ENCODE data around the gene PLEKHM2.
A peak's percentile ranks its signal among the peaks of the same experiment; 100 is the strongest.

Gene PLEKHM2

DNA sequence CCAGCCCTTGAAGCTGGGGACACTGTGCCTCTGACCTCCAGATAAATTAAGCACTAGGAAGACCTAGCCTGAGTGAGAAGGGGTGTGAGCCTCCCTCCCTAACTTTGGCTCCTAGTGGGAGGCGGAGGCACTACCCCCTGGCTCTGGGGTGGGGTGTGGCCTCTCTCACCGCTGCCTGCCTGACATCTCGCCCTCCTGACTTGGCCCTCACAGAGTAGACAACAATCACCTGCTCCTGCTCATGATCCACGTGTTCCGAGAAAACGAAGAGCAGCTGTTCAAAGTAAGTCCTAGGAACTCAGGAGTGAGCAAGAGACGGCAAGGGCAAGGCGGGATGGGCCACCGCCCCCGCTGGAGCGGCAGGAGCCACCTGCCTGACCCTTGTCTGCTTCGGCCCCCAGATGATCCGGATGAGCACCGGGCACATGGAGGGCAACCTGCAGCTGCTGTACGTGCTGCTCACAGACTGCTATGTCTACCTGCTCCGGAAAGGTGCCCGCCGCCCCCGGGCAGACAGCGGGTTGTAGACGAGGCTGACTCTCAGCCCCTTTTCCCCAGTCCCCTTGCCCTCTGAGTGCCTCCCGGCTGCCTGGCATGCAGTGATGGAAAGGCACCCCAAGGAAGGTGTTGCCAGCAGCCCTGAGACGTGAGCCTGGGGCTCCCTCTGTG, 43.9 kb downstream of the PLEKHM2 start:
- no peak overlapping the region for H2AFZ ChIP-seq (ENCODE audit: low read length)
- no peak overlapping the region for H4K8ac ChIP-seq (ENCODE audit: low read depth, low read length)
- no peak overlapping the region for H2BK120ac ChIP-seq (ENCODE audit: low read depth, low read length)
- no peak overlapping the region for H2AK5ac ChIP-seq (ENCODE audit: low read depth, low read length)
- no peaks in the 10 kb centered on the region for H3K27me3 ChIP-seq (ENCODE audit: control insufficient read depth in 3 of 3, insufficient read depth in 3 of 3, low read depth in 1 of 3, low read length in 3 of 3)
- H3K36me3 ChIP-seq (replicated peaks in 1 of 2; ENCODE audit: control insufficient read depth in 2 of 2, insufficient read depth in 2 of 2, low read length in 2 of 2): peaks cover 61 to 89% of the 10 kb centered on the region in 2 donors
- no peak overlapping the region for H3K27ac ChIP-seq (replicated peaks; ENCODE audit: low read length)
- H3K9ac ChIP-seq (ENCODE audit: low read depth, low read length, poor library complexity): no peak overlapping the region
- H3K9me3 ChIP-seq (replicated peaks in 1 of 2; ENCODE audit: control insufficient read depth in 2 of 2, insufficient read depth in 1 of 2, low read depth in 1 of 2, low read length in 2 of 2): no peaks in the 10 kb centered on the region
- H2BK15ac ChIP-seq (ENCODE audit: low read length): no peak overlapping the region
- no peak overlapping the region for H3K14ac ChIP-seq (ENCODE audit: low read length)
- WGBS, 2 donors (ENCODE audit: extremely low coverage in 2 of 2, insufficient read length in 2 of 2, insufficient replicate concordance in 1 of 2): no CpG with 5 or more reads among the region's 23 CpGs
- H3K4me1 ChIP-seq (ENCODE audit: control insufficient read depth in 2 of 2, insufficient read depth in 1 of 2, low read depth in 1 of 2, low read length in 2 of 2): no peaks in the 10 kb centered on the region
- H3K4me2 ChIP-seq (ENCODE audit: insufficient read depth, low read length, poor library complexity, severe bottlenecking): no peak overlapping the region
- H3K18ac ChIP-seq (ENCODE audit: low read length): no peak overlapping the region
- no peak overlapping the region for H3K4me3 ChIP-seq (ENCODE audit: low read length in 2 of 2)
- H2BK12ac ChIP-seq (ENCODE audit: low read length): no peak overlapping the region
- H3K4ac ChIP-seq (ENCODE audit: low read length): no peak overlapping the region
- H4K91ac ChIP-seq (ENCODE audit: low read depth, low read length, poor library complexity): no peak overlapping the region
- no peak overlapping the region for H3K23ac ChIP-seq (ENCODE audit: low read depth, low read length, poor library complexity)
- DNase-seq (ENCODE audit: low spot score): no peak
- peaks cover 2% of the 10 kb centered on the region for H3K79me1 ChIP-seq (ENCODE audit: low read depth, low read length)
- H2BK5ac ChIP-seq (ENCODE audit: low read length): peak overlapping the region; percentile 68

DNA sequence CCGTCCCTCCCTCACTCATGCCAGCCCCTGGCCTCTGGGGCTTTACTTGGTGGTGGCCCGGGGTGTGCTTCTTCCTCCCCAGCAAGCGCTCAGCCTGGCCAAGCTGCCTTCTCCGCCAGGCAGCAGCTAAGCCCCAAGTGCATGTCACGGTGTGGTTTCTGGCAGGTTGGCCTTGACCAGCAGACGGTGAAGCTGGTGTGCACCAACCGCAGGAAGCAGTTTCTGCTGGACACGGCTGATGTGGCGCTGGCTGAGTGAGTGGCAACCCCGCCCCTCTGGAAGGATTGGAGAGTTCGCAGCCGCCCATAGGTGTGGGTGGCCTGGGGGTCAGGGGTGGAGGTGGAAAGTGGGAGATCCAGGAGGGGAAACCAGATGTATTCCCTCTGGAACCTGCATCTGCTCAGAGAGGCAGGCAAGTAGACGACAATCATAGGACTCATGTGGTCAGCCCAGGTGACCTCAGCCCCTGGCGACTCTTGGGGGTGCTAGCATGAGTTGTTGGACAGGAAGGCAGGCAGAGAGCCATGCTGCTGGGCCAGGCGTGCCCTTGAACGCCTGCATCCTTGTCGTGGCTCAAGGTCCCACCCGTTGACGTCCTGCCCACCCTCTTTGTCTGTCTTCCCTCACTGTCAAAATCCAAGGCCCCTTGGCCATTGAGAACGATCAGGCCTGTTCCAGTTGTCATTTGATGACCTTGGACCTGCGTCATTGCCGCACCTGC, 45.0 kb downstream of the PLEKHM2 start:
- Histone ChIP-seq H4K8ac (ENCODE audit: low read depth, low read length) (no peak overlapping the region), H2BK15ac (ENCODE audit: low read length) (no peak overlapping the region), H3K27ac (replicated peaks; ENCODE audit: low read length) (no peak overlapping the region), H3K79me1 (ENCODE audit: low read depth, low read length) (peaks cover 3% of the 10 kb centered on the region), H3K36me3 (replicated peaks in 1 of 2; ENCODE audit: control insufficient read depth in 2 of 2, insufficient read depth in 2 of 2, low read length in 2 of 2) (peaks cover 69 to 94% of the 10 kb centered on the region in 2 donors), H3K9ac (ENCODE audit: low read depth, low read length, poor library complexity) (peak overlapping the region; percentile 80), H3K18ac (ENCODE audit: low read length) (no peak overlapping the region), H3K9me3 (replicated peaks in 1 of 2; ENCODE audit: control insufficient read depth in 2 of 2, insufficient read depth in 1 of 2, low read depth in 1 of 2, low read length in 2 of 2) (no peaks in the 10 kb centered on the region), H3K4me3 (ENCODE audit: low read length in 2 of 2) (peak overlapping the region in 1 of 2 donors; percentile 5), H2AK5ac (ENCODE audit: low read depth, low read length) (no peak overlapping the region), H3K4me1 (ENCODE audit: control insufficient read depth in 2 of 2, insufficient read depth in 1 of 2, low read depth in 1 of 2, low read length in 2 of 2) (no peaks in the 10 kb centered on the region), H4K91ac (ENCODE audit: low read depth, low read length, poor library complexity) (no peak overlapping the region), H2BK12ac (ENCODE audit: low read length) (no peak overlapping the region), H2BK5ac (ENCODE audit: low read length) (peak overlapping the region; percentile 68), H3K14ac (ENCODE audit: low read length) (no peak overlapping the region), H3K4ac (ENCODE audit: low read length) (no peak overlapping the region), H2AFZ (ENCODE audit: low read length) (no peak overlapping the region), H2BK120ac (ENCODE audit: low read depth, low read length) (no peak overlapping the region), H3K27me3 (ENCODE audit: control insufficient read depth in 3 of 3, insufficient read depth in 3 of 3, low read depth in 1 of 3, low read length in 3 of 3) (no peaks in the 10 kb centered on the region), H3K4me2 (ENCODE audit: insufficient read depth, low read length, poor library complexity, severe bottlenecking) (no peak overlapping the region), H3K23ac (ENCODE audit: low read depth, low read length, poor library complexity) (no peak overlapping the region)
- DNase-seq (ENCODE audit: low spot score): no peak
- no CpG with 5 or more reads among the region's 22 CpGs for WGBS, 2 donors (ENCODE audit: extremely low coverage in 2 of 2, insufficient read length in 2 of 2, insufficient replicate concordance in 1 of 2)

DNA sequence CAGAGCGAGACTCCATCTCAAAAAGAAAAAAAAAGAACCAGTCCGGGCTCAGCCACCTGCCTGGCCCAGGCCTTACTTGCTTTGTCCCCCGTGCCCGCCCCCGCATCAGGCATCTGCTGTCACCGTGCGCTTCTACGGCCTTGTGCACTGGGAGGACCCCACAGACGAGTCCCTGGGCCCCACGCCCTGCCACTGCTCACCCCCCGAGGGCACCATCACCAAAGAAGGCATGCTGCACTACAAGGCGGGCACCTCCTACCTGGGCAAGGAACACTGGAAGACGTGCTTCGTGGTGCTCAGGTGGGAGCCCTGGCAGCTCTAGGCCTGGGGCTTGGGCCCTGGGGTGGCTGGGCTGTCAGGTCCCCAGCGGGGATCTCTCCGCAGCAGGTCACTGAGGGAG, 46.3 kb downstream of the PLEKHM2 start:
- no CpG with 5 or more reads among the region's 16 CpGs for WGBS, 2 donors (ENCODE audit: extremely low coverage in 2 of 2, insufficient read length in 2 of 2, insufficient replicate concordance in 1 of 2)
- Histone ChIP-seq H3K4ac (ENCODE audit: low read length) (no peak overlapping the region), H3K4me3 (ENCODE audit: low read length in 2 of 2) (no peak overlapping the region), H3K18ac (ENCODE audit: low read length) (no peak overlapping the region), H3K27me3 (ENCODE audit: control insufficient read depth in 3 of 3, insufficient read depth in 3 of 3, low read depth in 1 of 3, low read length in 3 of 3) (no peaks in the 10 kb centered on the region), H4K8ac (ENCODE audit: low read depth, low read length) (peak overlapping the region; percentile 43), H3K4me2 (ENCODE audit: insufficient read depth, low read length, poor library complexity, severe bottlenecking) (no peak overlapping the region), H4K91ac (ENCODE audit: low read depth, low read length, poor library complexity) (no peak overlapping the region), H2AK5ac (ENCODE audit: low read depth, low read length) (no peak overlapping the region), H3K9me3 (replicated peaks in 1 of 2; ENCODE audit: control insufficient read depth in 2 of 2, insufficient read depth in 1 of 2, low read depth in 1 of 2, low read length in 2 of 2) (no peaks in the 10 kb centered on the region), H3K27ac (replicated peaks; ENCODE audit: low read length) (no peak overlapping the region), H3K4me1 (ENCODE audit: control insufficient read depth in 2 of 2, insufficient read depth in 1 of 2, low read depth in 1 of 2, low read length in 2 of 2) (no peaks in the 10 kb centered on the region), H3K36me3 (replicated peaks in 1 of 2; ENCODE audit: control insufficient read depth in 2 of 2, insufficient read depth in 2 of 2, low read length in 2 of 2) (peaks cover 70 to 96% of the 10 kb centered on the region in 2 donors), H3K14ac (ENCODE audit: low read length) (no peak overlapping the region), H2AFZ (ENCODE audit: low read length) (no peak overlapping the region), H2BK120ac (ENCODE audit: low read depth, low read length) (no peak overlapping the region), H2BK15ac (ENCODE audit: low read length) (no peak overlapping the region), H3K9ac (ENCODE audit: low read depth, low read length, poor library complexity) (no peak overlapping the region), H3K79me1 (ENCODE audit: low read depth, low read length) (peaks cover 3% of the 10 kb centered on the region), H2BK5ac (ENCODE audit: low read length) (no peak overlapping the region), H2BK12ac (ENCODE audit: low read length) (no peak overlapping the region), H3K23ac (ENCODE audit: low read depth, low read length, poor library complexity) (no peak overlapping the region)
- no peak for DNase-seq (ENCODE audit: low spot score)

DNA sequence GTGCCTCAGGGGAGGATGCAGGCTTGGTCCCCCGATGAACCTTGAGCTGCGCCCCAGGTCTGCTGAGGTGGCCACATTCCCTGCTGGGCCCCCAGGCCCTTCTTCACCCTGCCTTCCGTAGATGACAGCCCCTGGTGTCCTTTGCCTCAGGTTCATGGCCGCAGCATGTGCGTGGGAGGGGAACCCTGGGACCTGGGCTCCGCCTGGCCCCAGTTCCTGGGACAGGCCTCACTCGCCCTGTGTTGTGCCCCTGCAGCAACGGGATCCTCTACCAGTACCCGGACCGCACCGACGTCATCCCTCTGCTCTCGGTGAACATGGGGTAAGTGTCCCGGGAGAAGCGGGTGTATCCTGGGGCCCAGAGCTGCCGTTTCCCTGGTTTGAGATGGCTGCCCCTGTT, 46.8 kb downstream of the PLEKHM2 start:
- no peak overlapping the region for H3K4me2 ChIP-seq (ENCODE audit: insufficient read depth, low read length, poor library complexity, severe bottlenecking)
- H2AK5ac ChIP-seq (ENCODE audit: low read depth, low read length): no peak overlapping the region
- peak overlapping the region; percentile 53 for H2BK5ac ChIP-seq (ENCODE audit: low read length)
- H2BK12ac ChIP-seq (ENCODE audit: low read length): no peak overlapping the region
- no peaks in the 10 kb centered on the region for H3K9me3 ChIP-seq (replicated peaks in 1 of 2; ENCODE audit: control insufficient read depth in 2 of 2, insufficient read depth in 1 of 2, low read depth in 1 of 2, low read length in 2 of 2)
- WGBS, 2 donors (ENCODE audit: extremely low coverage in 2 of 2, insufficient read length in 2 of 2, insufficient replicate concordance in 1 of 2): no CpG with 5 or more reads among the region's 16 CpGs
- peaks cover 4% of the 10 kb centered on the region for H3K79me1 ChIP-seq (ENCODE audit: low read depth, low read length)
- peaks cover 0 to 1% of the 10 kb centered on the region in 2 donors for H3K4me1 ChIP-seq (ENCODE audit: control insufficient read depth in 2 of 2, insufficient read depth in 1 of 2, low read depth in 1 of 2, low read length in 2 of 2)
- no peak overlapping the region for H3K9ac ChIP-seq (ENCODE audit: low read depth, low read length, poor library complexity)
- peak overlapping the region; percentile 3 for H3K23ac ChIP-seq (ENCODE audit: low read depth, low read length, poor library complexity)
- DNase-seq (ENCODE audit: low spot score): no peak
- no peak overlapping the region for H4K8ac ChIP-seq (ENCODE audit: low read depth, low read length)
- no peak overlapping the region for H3K18ac ChIP-seq (ENCODE audit: low read length)
- H3K14ac ChIP-seq (ENCODE audit: low read length): peak overlapping the region; percentile 21
- no peak overlapping the region for H3K4ac ChIP-seq (ENCODE audit: low read length)
- no peak overlapping the region for H2AFZ ChIP-seq (ENCODE audit: low read length)
- H3K27me3 ChIP-seq (ENCODE audit: control insufficient read depth in 3 of 3, insufficient read depth in 3 of 3, low read depth in 1 of 3, low read length in 3 of 3): no peaks in the 10 kb centered on the region
- H2BK15ac ChIP-seq (ENCODE audit: low read length): no peak overlapping the region
- no peak overlapping the region for H3K27ac ChIP-seq (replicated peaks; ENCODE audit: low read length)
- H3K4me3 ChIP-seq (ENCODE audit: low read length in 2 of 2): no peak overlapping the region
- no peak overlapping the region for H2BK120ac ChIP-seq (ENCODE audit: low read depth, low read length)
- H4K91ac ChIP-seq (ENCODE audit: low read depth, low read length, poor library complexity): no peak overlapping the region
- peaks cover 68 to 94% of the 10 kb centered on the region in 2 donors for H3K36me3 ChIP-seq (replicated peaks in 1 of 2; ENCODE audit: control insufficient read depth in 2 of 2, insufficient read depth in 2 of 2, low read length in 2 of 2)
